IMR-90 (cell line): ENCODE data around the gene ZNF532. TPM values are rescaled to one million over a fixed set of nuclear protein-coding genes. Genes with fewer than 3 reads are reported as not detected.

Experiments used
- ATAC-seq: fragments of 200-7000 bp; cut with Tn5 transposase; 2 replicates; pipeline ENCODE4 v1.9.1; 2020; ENCODE audit warnings: low read depth, mild to moderate bottlenecking, moderate library complexity
- BruUV-seq: library from RNA; stranded (reverse); fragments of 400-500 nt; replicated peaks from 2 replicates; lab custom pipeline; 2021; lab: Mats Ljungman, UMichigan
- CTCF ChIA-PET: fragments of 300-600 bp; formaldehyde crosslinking; extraction: SDS; loops from one replicate; lab custom pipeline; 2021; ENCODE audit warnings: antibody characterized with exemption; lab: Yijun Ruan, JAX
- POLR2A ChIA-PET: fragments of 300-600 bp; sonication (Branson Sonifier 250); formaldehyde crosslinking; loops from one replicate; lab custom pipeline; 2022; ENCODE audit warnings: antibody characterized with exemption; ENCODE audit not compliant: unreplicated experiment; lab: Charles Lee
- DNase-seq: peaks from one replicate; pipeline ENCODE4 v3.0.0; 2013
- H2AFZ ChIP-seq: replicated peaks from 2 replicates; pipeline ENCODE3; 2013; ENCODE audit warnings: low read length, mild to moderate bottlenecking; ENCODE audit not compliant: poor library complexity
- H2AK5ac ChIP-seq: 2 replicates; pipeline ENCODE4 v1.6.1; 2013; ENCODE audit warnings: low read depth, low read length, inconsistent platforms
- H2AK9ac ChIP-seq: replicated peaks from 2 replicates; pipeline ENCODE3; 2013; ENCODE audit warnings: mild to moderate bottlenecking, low read depth, low read length, moderate library complexity; ENCODE audit not compliant: poor library complexity
- H2BK120ac ChIP-seq: 2 replicates; pipeline ENCODE4 v1.6.1; 2013; ENCODE audit warnings: low read depth, low read length, inconsistent platforms
- H2BK15ac ChIP-seq: 3 replicates; pipeline ENCODE4 v1.6.1; 2013; ENCODE audit warnings: low read depth, low read length, inconsistent platforms
- H2BK20ac ChIP-seq: 2 replicates; pipeline ENCODE4 v1.6.1; 2013; ENCODE audit warnings: low read depth, mild to moderate bottlenecking, inconsistent platforms, low read length, moderate library complexity
- H2BK5ac ChIP-seq: 2 replicates; pipeline ENCODE4 v1.6.1; 2013; ENCODE audit warnings: mild to moderate bottlenecking, low read depth, low read length, inconsistent platforms; ENCODE audit not compliant: poor library complexity, severe bottlenecking
- H3K14ac ChIP-seq: replicated peaks from 2 replicates; pipeline ENCODE4 v1.6.1; 2013; ENCODE audit warnings: low read depth, low read length, inconsistent platforms
- H3K18ac ChIP-seq: 2 replicates; pipeline ENCODE4 v1.6.1; 2013; ENCODE audit warnings: low read depth, low read length, control low read depth
- H3K23ac ChIP-seq: 2 replicates; pipeline ENCODE4 v1.6.1; 2013; ENCODE audit warnings: low read depth, low read length, inconsistent platforms
- H3K27ac ChIP-seq: 2 replicates; pipeline ENCODE4 v1.5.1; 2013; ENCODE audit warnings: mild to moderate bottlenecking, control low read depth, low read length; ENCODE audit not compliant: insufficient read depth
- H3K27me3 ChIP-seq: 2 replicates; pipeline ENCODE4 v1.6.1; 2013; ENCODE audit warnings: low read length; ENCODE audit not compliant: control insufficient read depth, insufficient read depth
- H3K36me3 ChIP-seq: 2 replicates; pipeline ENCODE4 v1.6.1; 2013; ENCODE audit warnings: low read length, mixed read lengths; ENCODE audit not compliant: control insufficient read depth, insufficient read depth
- H3K4ac ChIP-seq: 2 replicates; pipeline ENCODE4 v1.6.1; 2013; ENCODE audit warnings: low read depth, low read length, inconsistent platforms
- H3K4me1 ChIP-seq: 2 replicates; pipeline ENCODE4 v1.6.1; 2013; ENCODE audit warnings: low read length, mixed read lengths; ENCODE audit not compliant: control insufficient read depth, insufficient read depth
- H3K4me2 ChIP-seq: 2 replicates; pipeline ENCODE4 v1.6.1; 2013; ENCODE audit warnings: low read depth, mild to moderate bottlenecking, control low read depth, low read length, moderate library complexity
- H3K4me3 ChIP-seq: 2 replicates; pipeline ENCODE4 v1.5.1; 2013; ENCODE audit warnings: low read depth, mild to moderate bottlenecking, control low read depth, low read length, moderate library complexity; ENCODE audit not compliant: insufficient read depth
- H3K56ac ChIP-seq: 2 replicates; pipeline ENCODE4 v1.6.1; 2013; ENCODE audit warnings: low read length, inconsistent platforms; ENCODE audit not compliant: insufficient read depth; ENCODE audit errors: extremely low read depth
- H3K79me1 ChIP-seq, 2 experiments: 2 replicates each; pipeline ENCODE4 v1.6.1; 2013; ENCODE audit warnings: low read length in 2 of 2, inconsistent platforms in 1 of 2, low read depth in 1 of 2
- H3K9ac ChIP-seq: 2 replicates; pipeline ENCODE4 v1.6.1; 2013; ENCODE audit warnings: low read depth, low read length, control low read depth
- H3K9me1 ChIP-seq: 2 replicates; pipeline ENCODE4 v1.6.1; 2013; ENCODE audit warnings: low read length, inconsistent platforms; ENCODE audit not compliant: insufficient read depth
- H3K9me3 ChIP-seq: 2 replicates; pipeline ENCODE4 v1.6.1; 2013; ENCODE audit warnings: low read length; ENCODE audit not compliant: control insufficient read depth, insufficient read depth
- H4K20me1 ChIP-seq: 2 replicates; pipeline ENCODE4 v1.6.1; 2013; ENCODE audit warnings: low read length, inconsistent platforms; ENCODE audit not compliant: insufficient read depth
- H4K5ac ChIP-seq: 2 replicates; pipeline ENCODE4 v1.6.1; 2013; ENCODE audit warnings: mild to moderate bottlenecking, low read depth, low read length, control low read depth
- H4K8ac ChIP-seq, 2 experiments: 2 replicates each; pipeline ENCODE4 v1.6.1; 2013; ENCODE audit warnings: low read depth in 2 of 2, low read length in 2 of 2, control low read depth in 1 of 2, inconsistent platforms in 1 of 2
- H4K91ac ChIP-seq: 2 replicates; pipeline ENCODE4 v1.6.1; 2013; ENCODE audit warnings: low read depth, low read length, inconsistent platforms; ENCODE audit not compliant: insufficient read depth
- BHLHE40 ChIP-seq: fragments of 150-350 bp; IDR thresholded peaks from 2 replicates; pipeline ENCODE4 v1.6.1; 2016; ENCODE audit warnings: mild to moderate bottlenecking, low read depth, low read length
- CEBPB ChIP-seq: IDR thresholded peaks from 2 replicates; pipeline ENCODE4 v1.6.1; 2012; ENCODE audit warnings: low read depth, low read length, improper control_type of control experiment
- CHD1 ChIP-seq: IDR thresholded peaks from 2 replicates; pipeline ENCODE4 v1.6.1; 2012; ENCODE audit warnings: low read depth, low read length, improper control_type of control experiment
- FOS ChIP-seq: fragments of 150-350 bp; IDR thresholded peaks from 2 replicates; pipeline ENCODE4 v1.6.1; 2016; ENCODE audit warnings: low read depth, low read length
- MAFK ChIP-seq: IDR thresholded peaks from 2 replicates; pipeline ENCODE4 v1.6.1; 2012; ENCODE audit warnings: low read depth, low read length, improper control_type of control experiment
- MAZ ChIP-seq: IDR thresholded peaks from 2 replicates; pipeline ENCODE4 v1.6.1; 2012; ENCODE audit warnings: low read depth, mild to moderate bottlenecking, low read length, improper control_type of control experiment, moderate library complexity, borderline replicate concordance
- MXI1 ChIP-seq: IDR thresholded peaks from 2 replicates; pipeline ENCODE4 v1.6.1; 2012; ENCODE audit warnings: low read depth, mild to moderate bottlenecking, low read length, moderate library complexity, borderline replicate concordance
- NFE2L2 ChIP-seq: fragments of 150-350 bp; IDR thresholded peaks from 2 replicates; pipeline ENCODE4 v1.6.1; 2016; ENCODE audit warnings: low read depth, mild to moderate bottlenecking, low read length
- POLR2A ChIP-seq: IDR thresholded peaks from 2 replicates; pipeline ENCODE4 v1.6.1; 2012; ENCODE audit warnings: mild to moderate bottlenecking, low read depth, low read length
- RAD21 ChIP-seq: IDR thresholded peaks from 2 replicates; pipeline ENCODE4 v1.6.1; 2012; ENCODE audit warnings: low read length, improper control_type of control experiment
- RCOR1 ChIP-seq: IDR thresholded peaks from 2 replicates; pipeline ENCODE4 v1.6.1; 2012; ENCODE audit warnings: mild to moderate bottlenecking, low read length, improper control_type of control experiment; ENCODE audit not compliant: insufficient replicate concordance
- RFX5 ChIP-seq: IDR thresholded peaks from 2 replicates; pipeline ENCODE4 v1.8.0; 2012; ENCODE audit warnings: low read depth, mild to moderate bottlenecking, low read length, moderate library complexity
- SMC3 ChIP-seq: fragments of 150-350 bp; IDR thresholded peaks from 2 replicates; pipeline ENCODE4 v1.6.1; 2016; ENCODE audit warnings: low read depth, mild to moderate bottlenecking, antibody characterized with exemption, low read length, moderate library complexity
- USF2 ChIP-seq: fragments of 150-350 bp; IDR thresholded peaks from 2 replicates; pipeline ENCODE4 v1.6.1; 2017; ENCODE audit warnings: mild to moderate bottlenecking, antibody characterized with exemption, low read length, low read depth
- WGBS, 2 experiments: methylation state at CpG; one replicate each; pipeline versions ENCODE4 v1.1.5 to v1.1.7; 2013; ENCODE audit warnings: missing lambda C conversion rate in 2 of 2; ENCODE audit not compliant: insufficient read length in 1 of 2; ENCODE audit errors: extremely low coverage in 2 of 2; 5-methylcytosine and 5-hydroxymethylcytosine counted together
- dilution Hi-C: fragments of 300-500 bp; cut with HindIII; formaldehyde crosslinking; loops from one replicate; pipeline ENCODE4 v1.14.3; 2018; ENCODE audit warnings: low sequenced_read_pairs; ENCODE audit not compliant: unreplicated experiment
- in situ Hi-C: fragments of 300-500 bp; cut with MboI; formaldehyde crosslinking; loops from 3 replicates; pipeline ENCODE4 v1.14.3; 2019; ENCODE audit warnings: low sequenced_read_pairs, inconsistent platforms, mixed read lengths
- intact Hi-C: fragments of 100-400 bp; cut with micrococcal nuclease; formaldehyde crosslinking; loops from 2 replicates; pipeline ENCODE4 v1.10.0; 2022
- polyA plus RNA-seq, 3 experiments: library from polyadenylated mRNA; depleted of rRNA; stranded (reverse); fragments of >200 nt; gene quantifications; 2 replicates each; pipeline ENCODE4 v1.2.3, GENCODE V29; 2012; ENCODE audit warnings: low replicate concordance in 1 of 3
- total RNA-seq: library from RNA; depleted of rRNA; stranded (reverse); fragments of >200 nt; gene quantifications from 2 replicates; pipeline ENCODE4 v1.2.3, GENCODE V29; 2012
- TF ChIP-seq, protein P1 (sequence below): conservative IDR thresholded peaks from 2 replicates; pipeline ENCODE4 v1.5.1; 2012; ENCODE audit warnings: mild to moderate bottlenecking, low read depth, low read length, improper control_type of control experiment
- TF ChIP-seq, protein P2 (sequence below): fragments of 150-350 bp; IDR thresholded peaks from 2 replicates; pipeline ENCODE4 v1.6.1; 2016; ENCODE audit warnings: low read depth, mild to moderate bottlenecking, low read length, moderate library complexity, borderline replicate concordance

Gene ZNF532
- total and polyA plus RNA-seq, 2 of the 4 experiments (the other 2 are of a cell fraction) = 29.9 to 45.8 TPM

GRCh38 chr18:59006461-59007067, 141.9 kb downstream of the ZNF532 start:
- TF ChIP-seq RFX5 (no peak), RAD21 (no peak), USF2 (no peak), CEBPB (no peak), MXI1 (no peak), MAFK (no peak), FOS (no peak), MAZ (no peak), RCOR1 (no peak), POLR2A (no peak), CHD1 (no peak), BHLHE40 (no peak), SMC3 (no peak), NFE2L2 (no peak)
- TF ChIP-seq, protein P1, sequence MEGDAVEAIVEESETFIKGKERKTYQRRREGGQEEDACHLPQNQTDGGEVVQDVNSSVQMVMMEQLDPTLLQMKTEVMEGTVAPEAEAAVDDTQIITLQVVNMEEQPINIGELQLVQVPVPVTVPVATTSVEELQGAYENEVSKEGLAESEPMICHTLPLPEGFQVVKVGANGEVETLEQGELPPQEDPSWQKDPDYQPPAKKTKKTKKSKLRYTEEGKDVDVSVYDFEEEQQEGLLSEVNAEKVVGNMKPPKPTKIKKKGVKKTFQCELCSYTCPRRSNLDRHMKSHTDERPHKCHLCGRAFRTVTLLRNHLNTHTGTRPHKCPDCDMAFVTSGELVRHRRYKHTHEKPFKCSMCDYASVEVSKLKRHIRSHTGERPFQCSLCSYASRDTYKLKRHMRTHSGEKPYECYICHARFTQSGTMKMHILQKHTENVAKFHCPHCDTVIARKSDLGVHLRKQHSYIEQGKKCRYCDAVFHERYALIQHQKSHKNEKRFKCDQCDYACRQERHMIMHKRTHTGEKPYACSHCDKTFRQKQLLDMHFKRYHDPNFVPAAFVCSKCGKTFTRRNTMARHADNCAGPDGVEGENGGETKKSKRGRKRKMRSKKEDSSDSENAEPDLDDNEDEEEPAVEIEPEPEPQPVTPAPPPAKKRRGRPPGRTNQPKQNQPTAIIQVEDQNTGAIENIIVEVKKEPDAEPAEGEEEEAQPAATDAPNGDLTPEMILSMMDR = no peak
- TF ChIP-seq, protein P2, sequence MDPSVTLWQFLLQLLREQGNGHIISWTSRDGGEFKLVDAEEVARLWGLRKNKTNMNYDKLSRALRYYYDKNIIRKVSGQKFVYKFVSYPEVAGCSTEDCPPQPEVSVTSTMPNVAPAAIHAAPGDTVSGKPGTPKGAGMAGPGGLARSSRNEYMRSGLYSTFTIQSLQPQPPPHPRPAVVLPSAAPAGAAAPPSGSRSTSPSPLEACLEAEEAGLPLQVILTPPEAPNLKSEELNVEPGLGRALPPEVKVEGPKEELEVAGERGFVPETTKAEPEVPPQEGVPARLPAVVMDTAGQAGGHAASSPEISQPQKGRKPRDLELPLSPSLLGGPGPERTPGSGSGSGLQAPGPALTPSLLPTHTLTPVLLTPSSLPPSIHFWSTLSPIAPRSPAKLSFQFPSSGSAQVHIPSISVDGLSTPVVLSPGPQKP = no peak
- H3K4ac ChIP-seq = peak overlapping the region; percentile 35; the same call in 1 of the 2 replicates
- no peaks in the 10 kb centered on the region for H3K36me3 ChIP-seq
- peak overlapping the region; percentile 62; the same call in 1 of the 2 replicates for H2AK5ac ChIP-seq
- H3K23ac ChIP-seq = no peak overlapping the region
- H3K9me1 ChIP-seq = peaks cover 14% of the 10 kb centered on the region
- H4K5ac ChIP-seq = no peak overlapping the region
- no peak overlapping the region for H2AK9ac ChIP-seq
- in situ Hi-C loops (no loop called here), intact Hi-C loops (no loop called here), dilution Hi-C loops (no loop called here)
- CTCF ChIA-PET = no interaction called here
- POLR2A ChIA-PET = interaction anchor here (0.6 kb wide), 1 partner anchor 232 kb away, joined by 3 read pairs; no protein-coding TSS in a partner anchor
- H3K27me3 ChIP-seq = no peaks in the 10 kb centered on the region
- H4K91ac ChIP-seq = no peak overlapping the region
- no peak overlapping the region for H2BK5ac ChIP-seq
- no peak overlapping the region for H3K4me2 ChIP-seq
- no peaks in the 10 kb centered on the region for H4K20me1 ChIP-seq
- H2BK15ac ChIP-seq = no peak overlapping the region
- H2AFZ ChIP-seq = no peak overlapping the region
- H3K56ac ChIP-seq = no peak overlapping the region
- no peak overlapping the region for H3K14ac ChIP-seq
- H3K4me3 ChIP-seq = no peak overlapping the region
- H3K4me1 ChIP-seq = peaks cover 4% of the 10 kb centered on the region
- no peak overlapping the region for H3K18ac ChIP-seq
- DNase-seq (no peak), ATAC-seq (no peak)
- H4K8ac ChIP-seq = no peak overlapping the region
- H3K79me1 ChIP-seq = no peaks in the 10 kb centered on the region
- no peak overlapping the region for H3K9ac ChIP-seq
- 100% methylated on average over 1 of the region's 3 CpGs; no CpG with 5 or more reads in 1 of the 2 experiments for WGBS, 2 experiments
- no peak overlapping the region for H3K27ac ChIP-seq
- H2BK120ac ChIP-seq = no peak overlapping the region
- H3K9me3 ChIP-seq = peaks cover 6% of the 10 kb centered on the region; the same call in 1 of the 2 replicates
- no TSS peak for BruUV-seq
- peak overlapping the region; percentile 8 for H2BK20ac ChIP-seq
